Gastrocnemius medialis (tissue), 4 donors: Measurements from ENCODE around the gene FITM1. TPM values are rescaled to one million over a fixed set of nuclear protein-coding genes. Genes with fewer than 3 reads are reported as not detected.

Experiments
- ATAC-seq, 2 donors: fragments of 150-250 bp; one replicate each; pipeline ENCODE4 v1.9.1; 2016
- DNase-seq, 2 donors: peaks; one replicate each; pipeline ENCODE4 v3.0.0-alpha.2; 2019
- H3K27ac ChIP-seq, 4 donors: fragments of 200-600 bp; sonication (generic); 1 replicate in 1 of 4; 2 replicates in 3 of 4; pipeline ENCODE4 v1.5.1; 2016 to 2018; ENCODE audit warnings: mild to moderate bottlenecking in 2 of 4, moderate library complexity in 1 of 4
- H3K27me3 ChIP-seq, 3 donors: fragments of 200-600 bp; sonication (generic) in 2 of 3; 1 replicate in 1 of 3; 2 replicates in 2 of 3; pipeline versions ENCODE4 v1.5.1 to v1.6.0; 2016 to 2019; ENCODE audit warnings: mild to moderate bottlenecking in 1 of 3, moderate library complexity in 1 of 3
- H3K36me3 ChIP-seq, 2 donors: fragments of 200-600 bp; sonication (generic) in 1 of 2; one replicate each; pipeline ENCODE4 v1.5.1; 2017 to 2018
- H3K4me1 ChIP-seq, 2 donors: fragments of 200-600 bp; sonication (generic) in 1 of 2; one replicate each; pipeline ENCODE4 v1.5.1; 2016 to 2017; ENCODE audit warnings: mild to moderate bottlenecking in 2 of 2
- H3K4me3 ChIP-seq, 4 donors: fragments of 200-600 bp; sonication (generic) in 3 of 4; 1 replicate in 1 of 4; 2 replicates in 3 of 4; pipeline ENCODE4 v1.5.1; 2016 to 2019; ENCODE audit warnings: mild to moderate bottlenecking in 2 of 4
- H3K9me3 ChIP-seq, 3 donors: fragments of 200-600 bp; sonication (generic) in 2 of 3; 1 replicate in 1 of 3; 2 replicates in 2 of 3; pipeline ENCODE4 v1.5.1; 2016 to 2019
- POLR2A ChIP-seq, 2 donors: fragments of 450-650 bp; IDR thresholded peaks; one replicate each; pipeline ENCODE4 v1.6.1; 2017; ENCODE audit warnings: antibody characterized with exemption in 2 of 2, mild to moderate bottlenecking in 2 of 2, moderate library complexity in 2 of 2
- in situ Hi-C, 4 donors: fragments of 200-750 bp; cut with MboI; loops; one replicate each; pipeline versions ENCODE4 v1.15.0 to v1.8.0; 2017; ENCODE audit warnings: low sequenced_read_pairs in 4 of 4
- intact Hi-C: fragments of 100-400 bp; cut with DNase I; formaldehyde crosslinking; loops from one replicate; pipeline ENCODE4 v1.15.1; 2023; ENCODE audit warnings: low total_unique reads
- total RNA-seq, 4 donors: library from RNA; depleted of rRNA; stranded (reverse); fragments of >200 nt; gene quantifications; one replicate each; pipeline versions ENCODE4 v1.1.0 to v1.2.3, GENCODE V29; 2016
- TF ChIP-seq, protein P1 (sequence below), 5 experiments: fragments of 450-650 bp in 3 of 5; fragments of 200-600 bp in 2 of 5; sonication (generic) in 2 of 5; IDR thresholded peaks in 4 of 5; conservative IDR thresholded peaks in 1 of 5; 1 replicate in 4 of 5; 2 replicates in 1 of 5; pipeline ENCODE4 v1.5.1; 2016 to 2019; ENCODE audit warnings: antibody characterized with exemption in 5 of 5, mild to moderate bottlenecking in 3 of 5, moderate library complexity in 3 of 5

Gene FITM1
- 10 to 100 TPM; 45.3 to 91.3 (median 65.4) TPM for total RNA-seq

GRCh38 chr14:24130380-24130716, at the start of gene FITM1:
Gene FITM1 (plus strand): TSS chr14:24130659. CDS start chr14:24131564, 905 bp downstream.
- intact Hi-C loops = no loop called here
- DNase-seq = no peak
- Histone ChIP-seq H3K27me3 (no peaks in the 10 kb centered on the region), H3K36me3 (no peaks in the 10 kb centered on the region), H3K9me3 (no peaks in the 10 kb centered on the region), H3K4me1 (peaks cover 30 to 37% of the 10 kb centered on the region in 2 donors), H3K4me3 (peak within 1 kb of the TSS; percentile 44 to 56 (median 48)), H3K27ac (peak within 1 kb of the TSS; percentile 95 to 99 (median 98))
- no peak for ATAC-seq
- TF ChIP-seq, protein P1, sequence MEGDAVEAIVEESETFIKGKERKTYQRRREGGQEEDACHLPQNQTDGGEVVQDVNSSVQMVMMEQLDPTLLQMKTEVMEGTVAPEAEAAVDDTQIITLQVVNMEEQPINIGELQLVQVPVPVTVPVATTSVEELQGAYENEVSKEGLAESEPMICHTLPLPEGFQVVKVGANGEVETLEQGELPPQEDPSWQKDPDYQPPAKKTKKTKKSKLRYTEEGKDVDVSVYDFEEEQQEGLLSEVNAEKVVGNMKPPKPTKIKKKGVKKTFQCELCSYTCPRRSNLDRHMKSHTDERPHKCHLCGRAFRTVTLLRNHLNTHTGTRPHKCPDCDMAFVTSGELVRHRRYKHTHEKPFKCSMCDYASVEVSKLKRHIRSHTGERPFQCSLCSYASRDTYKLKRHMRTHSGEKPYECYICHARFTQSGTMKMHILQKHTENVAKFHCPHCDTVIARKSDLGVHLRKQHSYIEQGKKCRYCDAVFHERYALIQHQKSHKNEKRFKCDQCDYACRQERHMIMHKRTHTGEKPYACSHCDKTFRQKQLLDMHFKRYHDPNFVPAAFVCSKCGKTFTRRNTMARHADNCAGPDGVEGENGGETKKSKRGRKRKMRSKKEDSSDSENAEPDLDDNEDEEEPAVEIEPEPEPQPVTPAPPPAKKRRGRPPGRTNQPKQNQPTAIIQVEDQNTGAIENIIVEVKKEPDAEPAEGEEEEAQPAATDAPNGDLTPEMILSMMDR (IDR thresholded peaks at IDR 0.05 in 4 of 5, conservative IDR thresholded peaks at IDR 0.05 in 1 of 5) = no peak
- in situ Hi-C loops = loop anchor here in 1 of 4 donors (25.0 kb wide), 1 partner anchor 818 kb away; the partner anchor contains the start of genes BCL2L2, PABPN1 and PPP1R3E

DNA sequence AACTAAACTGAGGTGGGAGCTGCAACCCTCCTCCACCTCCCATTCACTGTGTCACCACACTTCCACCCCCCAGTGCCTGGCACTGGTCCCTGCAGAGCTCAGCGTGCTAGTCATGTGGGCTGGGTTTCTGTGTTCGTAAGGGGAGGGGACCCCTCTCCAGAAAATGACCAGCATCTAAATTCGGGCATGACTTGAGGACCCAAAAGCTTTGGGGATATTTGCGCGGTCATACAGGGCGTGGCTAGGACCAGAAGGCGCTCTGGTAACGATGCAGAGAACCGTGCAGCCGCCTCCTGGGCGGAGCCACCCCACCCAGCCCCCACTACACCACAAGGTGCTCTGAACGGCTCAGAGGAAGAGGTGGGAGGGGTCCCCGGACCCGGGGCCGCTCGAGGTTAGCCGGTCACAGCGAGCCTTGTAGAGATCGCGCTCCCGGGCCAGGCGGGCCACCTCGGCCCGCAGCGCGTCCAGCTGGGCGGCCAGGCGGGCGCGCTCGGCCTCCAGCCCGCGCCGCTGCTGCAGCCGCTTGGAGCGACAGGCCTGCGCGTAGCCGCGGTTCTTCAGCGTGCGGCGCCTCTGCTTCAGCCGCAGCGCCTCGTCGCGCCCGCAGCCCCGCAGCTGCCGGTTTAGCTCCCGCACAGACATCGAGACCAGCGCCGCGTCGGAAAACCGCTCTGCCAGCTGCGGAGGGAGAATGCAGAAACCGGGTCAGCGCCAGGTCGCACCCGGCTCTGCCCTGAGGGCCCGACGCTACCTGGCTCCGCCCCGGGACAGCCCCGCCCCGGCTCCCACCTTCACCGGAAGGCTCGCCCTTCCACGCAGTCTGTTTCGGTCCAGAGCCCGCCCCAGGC, 49.3 kb upstream of the FITM1 start:
- peak; percentile 78 to 82 for ATAC-seq
- intact Hi-C loops = no loop called here

GRCh38 chr14:24081739-24082211, 48.7 kb upstream of the FITM1 start:
- ATAC-seq = no peak

More for the DNA sequence above, 49.3 kb upstream of the FITM1 start:
- in situ Hi-C loops = no loop called here
- TF ChIP-seq POLR2A (IDR thresholded peaks at IDR 0.05) = no peak
- TF ChIP-seq, protein P1 (IDR thresholded peaks at IDR 0.05 in 4 of 5, conservative IDR thresholded peaks at IDR 0.05 in 1 of 5) = no peak
- Histone ChIP-seq H3K4me3 (peak overlapping the region; percentile 54 to 76 (median 64)), H3K27ac (peak overlapping the region in 1 of 4 donors; percentile 23), H3K27me3 (no peaks in the 10 kb centered on the region), H3K4me1 (peaks cover 0 to 10% of the 10 kb centered on the region in 2 donors), H3K9me3 (no peaks in the 10 kb centered on the region), H3K36me3 (no peaks in the 10 kb centered on the region)
- DNase-seq = no peak

DNA sequence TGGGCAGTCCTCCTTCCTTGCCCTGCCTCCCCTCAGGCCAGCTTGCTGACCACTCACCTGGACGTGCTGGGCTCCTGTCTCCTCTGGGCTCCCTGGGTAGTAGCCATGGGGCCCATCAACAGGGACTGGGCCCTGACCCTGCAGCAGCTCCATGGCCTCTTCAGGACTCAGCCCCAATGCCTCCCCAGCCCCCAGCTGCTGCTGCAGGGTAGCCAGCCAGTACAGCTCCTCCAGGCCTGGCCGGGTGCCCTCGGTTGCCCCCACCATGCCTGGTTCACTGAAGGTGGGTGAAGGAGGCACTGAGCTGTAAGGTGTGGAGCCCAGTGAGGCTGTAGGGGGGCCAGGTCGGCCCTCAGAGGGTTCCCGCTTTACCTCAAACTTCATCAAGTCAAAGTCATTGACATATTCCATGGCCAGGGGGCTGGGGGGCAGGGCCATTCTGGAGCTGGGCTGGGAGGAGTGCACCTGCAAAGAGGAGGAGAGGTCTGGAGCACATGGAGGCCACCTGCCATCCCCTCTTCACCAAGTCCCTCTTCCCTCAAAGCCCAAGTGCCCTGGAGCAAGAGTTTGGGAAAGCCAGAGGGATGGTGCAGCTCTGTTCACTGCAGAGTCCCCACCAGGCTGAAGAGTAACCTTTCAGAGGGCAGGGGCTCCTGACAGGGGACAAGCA, 47.9 kb upstream of the FITM1 start:
- no peak for DNase-seq
- intact Hi-C loops (no loop called here), in situ Hi-C loops (no loop called here)
- Histone ChIP-seq H3K9me3 (no peaks in the 10 kb centered on the region), H3K27me3 (no peaks in the 10 kb centered on the region), H3K4me1 (peaks cover 0 to 10% of the 10 kb centered on the region in 2 donors), H3K4me3 (no peak overlapping the region), H3K36me3 (no peaks in the 10 kb centered on the region), H3K27ac (no peak overlapping the region)
- no peak for TF ChIP-seq POLR2A (IDR thresholded peaks at IDR 0.05)
- TF ChIP-seq, protein P1 (IDR thresholded peaks at IDR 0.05 in 4 of 5, conservative IDR thresholded peaks at IDR 0.05 in 1 of 5) = no peak
- ATAC-seq = no peak

More at GRCh38 chr14:24081739-24082211, 48.7 kb upstream of the FITM1 start:
- Histone ChIP-seq H3K4me1 (peaks cover 0 to 10% of the 10 kb centered on the region in 2 donors), H3K27ac (no peak overlapping the region), H3K4me3 (peak overlapping the region; percentile 54 to 76 (median 64)), H3K27me3 (no peaks in the 10 kb centered on the region), H3K36me3 (no peaks in the 10 kb centered on the region), H3K9me3 (no peaks in the 10 kb centered on the region)
- TF ChIP-seq, protein P1 (IDR thresholded peaks at IDR 0.05 in 4 of 5, conservative IDR thresholded peaks at IDR 0.05 in 1 of 5) = no peak
- TF ChIP-seq POLR2A (IDR thresholded peaks at IDR 0.05) = no peak
- no peak for DNase-seq
- intact Hi-C loops (no loop called here), in situ Hi-C loops (no loop called here)
